GM23338 (cell line): Measurements from ENCODE around the gene RPS26. TPM values are rescaled to one million over a fixed set of nuclear protein-coding genes. Genes with fewer than 3 reads are reported as not detected.

Experiments
- polyA plus RNA-seq: library from polyadenylated mRNA; unstranded; fragments of >200 nt; fragmentation: Nextera tagmentation; extraction: Ambion mirVana; gene quantifications from 2 replicates; pipeline ENCODE4 v1.2.1, GENCODE V29; 2016
- total RNA-seq: library from RNA; depleted of rRNA; stranded (reverse); fragments of >200 nt; shearing (Covaris generic); gene quantifications from 2 replicates; pipeline ENCODE4 v1.2.3, GENCODE V29; 2014; rRNA removed

RPS26 gene
- total and polyA plus RNA-seq, 2 experiments from 2014 or later = 655 to 772 TPM

Other genes starting within 250 kb of the RPS26 start
- 96.0 and 115 TPM in 2 replicates for gene SARNP, start 224.2 kb upstream of the RPS26 start, total RNA-seq
- gene SARNP, start 224.2 kb upstream of the RPS26 start, polyA plus RNA-seq = 291 and 313 TPM in 2 replicates
- gene ORMDL2, start 223.9 kb upstream of the RPS26 start, total RNA-seq = 12.4 and 18.0 TPM in 2 replicates
- 55.1 and 58.7 TPM in 2 replicates for gene ORMDL2, start 223.9 kb upstream of the RPS26 start, polyA plus RNA-seq
- 28.9 and 35.1 TPM in 2 replicates for gene DNAJC14, start 212.3 kb upstream of the RPS26 start, total RNA-seq
- gene DNAJC14, start 212.3 kb upstream of the RPS26 start, polyA plus RNA-seq = 8.9 and 9.7 TPM in 2 replicates
- 0.08 and 1.4 TPM in 2 replicates for gene MMP19, start 199.0 kb upstream of the RPS26 start, total RNA-seq
- 0.17 and 1.5 TPM in 2 replicates for gene MMP19, start 199.0 kb upstream of the RPS26 start, polyA plus RNA-seq
- 70.2 and 75.9 TPM in 2 replicates for gene PYM1, start 114.0 kb upstream of the RPS26 start, total RNA-seq
- gene PYM1, start 114.0 kb upstream of the RPS26 start, polyA plus RNA-seq = 150 and 151 TPM in 2 replicates
- 16.1 and 35.9 TPM in 2 replicates for gene DGKA, start 110.8 kb upstream of the RPS26 start, total RNA-seq
- gene DGKA, start 110.8 kb upstream of the RPS26 start, polyA plus RNA-seq = 22.5 and 24.6 TPM in 2 replicates
- 81.6 and 108 TPM in 2 replicates for gene PMEL, start 75.9 kb upstream of the RPS26 start, total RNA-seq
- 64.5 and 68.1 TPM in 2 replicates for gene PMEL, start 75.9 kb upstream of the RPS26 start, polyA plus RNA-seq
- gene CDK2, start 75.1 kb upstream of the RPS26 start, total RNA-seq = 27.7 and 31.0 TPM in 2 replicates
- 14.1 and 15.2 TPM in 2 replicates for gene CDK2, start 75.1 kb upstream of the RPS26 start, polyA plus RNA-seq
- gene RAB5B, start 67.8 kb upstream of the RPS26 start, total RNA-seq = 43.7 and 46.5 TPM in 2 replicates
- gene RAB5B, start 67.8 kb upstream of the RPS26 start, polyA plus RNA-seq = 18.6 and 19.7 TPM in 2 replicates
- gene SUOX, start 44.6 kb upstream of the RPS26 start, total RNA-seq = 21.9 and 27.5 TPM in 2 replicates
- gene SUOX, start 44.6 kb upstream of the RPS26 start, polyA plus RNA-seq = 13.9 and 14.0 TPM in 2 replicates
- 9.0 and 12.2 TPM in 2 replicates for gene IKZF4, start 20.9 kb upstream of the RPS26 start, total RNA-seq
- 4.3 and 4.6 TPM in 2 replicates for gene IKZF4, start 20.9 kb upstream of the RPS26 start, polyA plus RNA-seq
- gene ERBB3, start 38.2 kb downstream of the RPS26 start, total RNA-seq = 44.4 and 54.4 TPM in 2 replicates
- 21.0 and 23.3 TPM in 2 replicates for gene ERBB3, start 38.2 kb downstream of the RPS26 start, polyA plus RNA-seq
- 231 and 237 TPM in 2 replicates for gene PA2G4, start 62.6 kb downstream of the RPS26 start, total RNA-seq
- 349 and 373 TPM in 2 replicates for gene PA2G4, start 62.6 kb downstream of the RPS26 start, polyA plus RNA-seq
- 1,633 and 2,039 TPM in 2 replicates for gene RPL41, start 74.7 kb downstream of the RPS26 start, total RNA-seq
- 3,858 and 3,875 TPM in 2 replicates for gene RPL41, start 74.7 kb downstream of the RPS26 start, polyA plus RNA-seq
- 4.2 and 5.4 TPM in 2 replicates for gene ZC3H10, start 76.3 kb downstream of the RPS26 start, total RNA-seq
- 2.2 and 2.7 TPM in 2 replicates for gene ZC3H10, start 76.3 kb downstream of the RPS26 start, polyA plus RNA-seq
- gene ESYT1, start 86.3 kb downstream of the RPS26 start, total RNA-seq = 97.2 and 142 TPM in 2 replicates
- 23.3 and 26.2 TPM in 2 replicates for gene ESYT1, start 86.3 kb downstream of the RPS26 start, polyA plus RNA-seq
- gene MYL6B, start 110.7 kb downstream of the RPS26 start, total RNA-seq = 96.9 and 103 TPM in 2 replicates
- gene MYL6B, start 110.7 kb downstream of the RPS26 start, polyA plus RNA-seq = 164 and 170 TPM in 2 replicates
- 1,092 and 1,271 TPM in 2 replicates for gene MYL6, start 116.4 kb downstream of the RPS26 start, total RNA-seq
- gene MYL6, start 116.4 kb downstream of the RPS26 start, polyA plus RNA-seq = 1,545 and 1,548 TPM in 2 replicates
- gene SMARCC2, start 147.6 kb downstream of the RPS26 start, total RNA-seq = 40.4 and 44.5 TPM in 2 replicates
- 52.1 and 68.3 TPM in 2 replicates for gene SMARCC2, start 147.6 kb downstream of the RPS26 start, polyA plus RNA-seq
- gene RNF41, start 180.0 kb downstream of the RPS26 start, total RNA-seq = 68.2 and 77.1 TPM in 2 replicates
- gene RNF41, start 180.0 kb downstream of the RPS26 start, polyA plus RNA-seq = 14.8 and 15.3 TPM in 2 replicates
- gene NABP2, start 182.4 kb downstream of the RPS26 start, total RNA-seq = 25.5 and 31.6 TPM in 2 replicates
- gene NABP2, start 182.4 kb downstream of the RPS26 start, polyA plus RNA-seq = 24.9 and 27.8 TPM in 2 replicates
- gene SLC39A5, start 188.1 kb downstream of the RPS26 start, total RNA-seq = 0.59 and 4.5 TPM in 2 replicates
- gene SLC39A5, start 188.1 kb downstream of the RPS26 start, polyA plus RNA-seq = 0.29 and 0.63 TPM in 2 replicates
- 25.2 and 25.6 TPM in 2 replicates for gene ANKRD52, start 216.5 kb downstream of the RPS26 start, total RNA-seq
- gene ANKRD52, start 216.5 kb downstream of the RPS26 start, polyA plus RNA-seq = 16.2 and 20.3 TPM in 2 replicates
- gene COQ10A, start 225.0 kb downstream of the RPS26 start, total RNA-seq = 15.2 and 17.8 TPM in 2 replicates
- gene COQ10A, start 225.0 kb downstream of the RPS26 start, polyA plus RNA-seq = 12.0 and 12.8 TPM in 2 replicates